Fibroblast of skin of left biceps (primary cell): ENCODE results near the gene KCNB1.
A peak's percentile ranks its signal among the peaks of the same experiment; 100 is the strongest.

Experiments used
- DNase-seq, 2 experiments: peaks; one replicate each; pipeline ENCODE4 v3.0.0-alpha.2; 2013; ENCODE audit warnings: low read depth in 2 of 2

KCNB1 gene

GRCh38 chr20:49497398-49497669 lies 14.9 kb upstream of the KCNB1 start:
- DNase-seq: no peak

- no peak for DNase-seq
Observed at GRCh38 chr20:49496553-49497397, 14.3 kb upstream of the KCNB1 start.

GRCh38 chr20:49496043-49496442 lies 13.6 kb upstream of the KCNB1 start:
- no peak for DNase-seq

- no peak for DNase-seq
Observed at GRCh38 chr20:49490689-49491088, 8.2 kb upstream of the KCNB1 start.

- DNase-seq: no peak
Observed at GRCh38 chr20:49489688-49490087, 7.2 kb upstream of the KCNB1 start.

- DNase-seq: no peak
Observed at GRCh38 chr20:49486064-49486463, 3.6 kb upstream of the KCNB1 start.

GRCh38 chr20:49485563-49485962 lies 3.1 kb upstream of the KCNB1 start:
- no peak for DNase-seq

GRCh38 chr20:49484180-49485140 lies 2.0 kb upstream of the KCNB1 start:
- peak; percentile 24 to 26 for DNase-seq

GRCh38 chr20:49483696-49484123 lies 1.2 kb upstream of the KCNB1 start:
- no peak for DNase-seq

GRCh38 chr20:49483018-49483695 lies 689 bp upstream of the KCNB1 start:
- DNase-seq: no peak

- DNase-seq: no peak
Observed at GRCh38 chr20:49482173-49482572, 295 bp downstream of the KCNB1 start.

- no peak for DNase-seq
Observed at GRCh38 chr20:49481116-49481515, 1.4 kb downstream of the KCNB1 start.

- no peak for DNase-seq
Observed at GRCh38 chr20:49480236-49480635, 2.2 kb downstream of the KCNB1 start.

GRCh38 chr20:49479785-49480184 lies 2.7 kb downstream of the KCNB1 start:
- DNase-seq: no peak

- no peak for DNase-seq
Observed at GRCh38 chr20:49478754-49479689, 3.4 kb downstream of the KCNB1 start.

- DNase-seq: no peak
Observed at GRCh38 chr20:49478266-49478665, 4.2 kb downstream of the KCNB1 start.

- DNase-seq: no peak
Observed at GRCh38 chr20:49477200-49477599, 5.3 kb downstream of the KCNB1 start.

- no peak for DNase-seq
Observed at GRCh38 chr20:49476016-49476355, 6.5 kb downstream of the KCNB1 start.

GRCh38 chr20:49475292-49476015 lies 7.0 kb downstream of the KCNB1 start:
- no peak for DNase-seq

GRCh38 chr20:49471397-49471796 lies 11.1 kb downstream of the KCNB1 start:
- no peak for DNase-seq

GRCh38 chr20:49470922-49471321 lies 11.5 kb downstream of the KCNB1 start:
- DNase-seq: no peak
